Kidney epithelial cell (primary cell): ENCODE data around the gene SHROOM2. TPM values are rescaled to one million over a fixed set of nuclear protein-coding genes. Genes with fewer than 3 reads are reported as not detected.

Source experiments
- DNase-seq: peaks from one replicate; pipeline ENCODE4 v3.0.0-alpha.2; 2010; ENCODE audit warnings: low read depth
- H3K27me3 ChIP-seq: 2 replicates; pipeline ENCODE4 v1.6.0; 2011; ENCODE audit warnings: low read length; ENCODE audit not compliant: control insufficient read depth, insufficient read depth
- H3K36me3 ChIP-seq: 2 replicates; pipeline ENCODE4 v1.5.1; 2011; ENCODE audit warnings: low read length; ENCODE audit not compliant: control insufficient read depth, insufficient read depth
- H3K4me3 ChIP-seq: 2 replicates; pipeline ENCODE4 v1.5.1; 2011; ENCODE audit warnings: low read depth, mild to moderate bottlenecking, control low read depth, low read length
- CTCF ChIP-seq: IDR thresholded peaks from 2 replicates; pipeline ENCODE4 v1.5.1; 2011; ENCODE audit warnings: mild to moderate bottlenecking, moderate library complexity, low read length, control low read depth, inconsistent platforms; ENCODE audit not compliant: insufficient read depth, poor library complexity, severe bottlenecking
- total RNA-seq: library from RNA; depleted of rRNA; stranded (reverse); fragments of >200 nt; gene quantifications from 2 replicates; pipeline ENCODE4 v1.2.3, GENCODE V29; 2015

SHROOM2 gene
- total RNA-seq, 1 donor from 2014 or later, result 10.6 TPM

- no peaks in the 10 kb centered on the region for H3K27me3 ChIP-seq
- no peak for DNase-seq
- H3K36me3 ChIP-seq, result no peaks in the 10 kb centered on the region
- no peak for TF ChIP-seq CTCF
- no peak overlapping the region for H3K4me3 ChIP-seq
These were observed 126.3 kb downstream of the SHROOM2 start for GRCh38 chrX:9912351-9913145.

DNA sequence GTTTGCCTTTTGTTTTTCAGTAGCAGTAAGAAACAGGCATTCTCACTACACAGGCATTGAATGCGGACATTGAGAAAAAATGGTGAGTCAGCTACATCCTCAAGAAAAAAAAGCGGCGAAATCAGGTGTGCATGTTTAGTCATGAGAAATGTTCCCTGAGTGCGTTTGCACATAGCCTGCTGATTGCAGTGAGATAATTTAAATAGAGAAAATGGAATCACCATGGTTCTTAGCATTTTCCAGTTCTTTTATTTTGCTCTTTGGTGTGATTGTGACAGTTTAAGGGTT lies 126.9 kb downstream of the SHROOM2 start:
- Histone ChIP-seq H3K36me3 (no peaks in the 10 kb centered on the region), H3K4me3 (no peak overlapping the region), H3K27me3 (no peaks in the 10 kb centered on the region)
- no peak for TF ChIP-seq CTCF
- no peak for DNase-seq

- Histone ChIP-seq H3K36me3 (no peaks in the 10 kb centered on the region), H3K4me3 (no peak overlapping the region), H3K27me3 (no peaks in the 10 kb centered on the region)
- no peak for DNase-seq
- no peak for TF ChIP-seq CTCF
These were observed 131.6 kb downstream of the SHROOM2 start for GRCh38 chrX:9917861-9918260.

DNA sequence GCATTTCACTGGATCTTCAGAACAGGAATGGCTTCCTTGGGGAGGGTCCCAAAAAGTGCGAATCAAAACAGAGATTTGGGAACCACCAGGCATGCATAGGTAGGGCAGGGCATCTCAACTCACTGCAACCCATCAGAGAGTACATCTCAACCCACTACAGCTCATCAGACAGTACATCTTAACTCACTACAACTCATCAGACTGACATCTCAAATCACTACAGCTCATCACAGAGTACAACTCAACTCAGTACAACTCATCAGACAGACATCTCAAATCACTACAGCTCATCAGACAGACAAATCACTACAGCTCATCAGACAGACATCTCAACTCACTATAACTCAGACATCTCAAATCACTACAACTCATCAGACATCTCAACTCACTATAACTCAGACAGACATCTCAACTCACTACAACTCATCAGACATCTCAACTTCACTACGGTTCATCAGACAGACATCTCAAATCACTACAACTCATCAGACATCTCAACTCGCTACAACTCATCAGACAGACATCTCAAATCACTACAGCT lies 133.5 kb downstream of the SHROOM2 start:
- H3K27me3 ChIP-seq, result no peaks in the 10 kb centered on the region
- H3K4me3 ChIP-seq, result no peak overlapping the region
- no peaks in the 10 kb centered on the region for H3K36me3 ChIP-seq
- no peak for TF ChIP-seq CTCF
- DNase-seq, result no peak

DNA sequence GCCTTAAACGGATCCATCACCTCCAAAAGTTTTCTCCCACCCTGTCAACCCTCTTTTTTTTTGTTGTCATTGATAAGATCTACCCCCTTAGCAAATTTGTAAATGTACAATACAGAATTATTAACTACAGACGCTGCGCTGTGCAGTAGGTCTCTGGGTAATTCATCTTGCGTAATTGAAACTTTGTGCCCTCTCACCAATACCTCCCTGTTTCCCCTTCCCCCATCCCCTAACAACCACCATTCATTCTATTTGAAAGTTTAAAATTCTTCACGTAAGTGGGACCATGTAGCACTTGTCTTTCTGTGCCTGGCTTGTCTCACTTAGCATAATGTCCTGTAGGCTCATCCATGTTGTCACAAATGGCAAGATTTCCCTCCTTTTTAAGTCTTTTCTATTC lies 135.2 kb downstream of the SHROOM2 start:
- no peaks in the 10 kb centered on the region for H3K36me3 ChIP-seq
- DNase-seq, result no peak
- no peak overlapping the region for H3K4me3 ChIP-seq
- no peak for TF ChIP-seq CTCF
- no peaks in the 10 kb centered on the region for H3K27me3 ChIP-seq

- H3K27me3 ChIP-seq, result no peaks in the 10 kb centered on the region
- H3K4me3 ChIP-seq, result no peak overlapping the region
- no peak for TF ChIP-seq CTCF
- DNase-seq, result no peak
- H3K36me3 ChIP-seq, result no peaks in the 10 kb centered on the region
These were observed 137.1 kb downstream of the SHROOM2 start for GRCh38 chrX:9923357-9923756.
